B cell (primary cell): ENCODE data around the gene FAM107B. TPM values are rescaled to one million over a fixed set of nuclear protein-coding genes. Genes with fewer than 3 reads are reported as not detected.

Experiments
- ATAC-seq: fragments of 200-7000 bp; cut with Tn5 transposase; one replicate; pipeline ENCODE4 v1.10.0; 2021; ENCODE audit warnings: low read depth, mild to moderate bottlenecking, moderate number of reproducible peaks, moderate library complexity
- CTCF ChIA-PET: fragments of 350-600 bp; sonication (Branson Sonifier 250); formaldehyde crosslinking; loops from one replicate; lab custom pipeline; 2021; ENCODE audit warnings: antibody characterized with exemption, inconsistent platforms; lab: Charles Lee
- POLR2A ChIA-PET: fragments of 350-600 bp; sonication (Branson Sonifier 250); formaldehyde crosslinking; loops from one replicate; lab custom pipeline; 2021; ENCODE audit warnings: antibody characterized with exemption; lab: Charles Lee
- DNase-seq: peaks from one replicate; pipeline ENCODE4 v3.0.0; 2013
- H2AFZ ChIP-seq: 2 replicates; pipeline ENCODE4 v1.6.1; 2012; ENCODE audit warnings: mild to moderate bottlenecking, low read depth, low read length; ENCODE audit not compliant: insufficient read depth, poor library complexity, severe bottlenecking
- H3K27ac ChIP-seq, 2 donors: 1 replicate in 1 of 2; 2 replicates in 1 of 2; pipeline ENCODE4 v1.5.1; 2012 to 2013; ENCODE audit warnings: low read length in 2 of 2, mild to moderate bottlenecking in 2 of 2, moderate library complexity in 1 of 2
- H3K27me3 ChIP-seq, 4 experiments: fragments of 200-600 bp in 1 of 4; sonication (generic) in 1 of 4; replicated peaks in 1 of 4; 1 replicate in 2 of 4; 2 replicates in 2 of 4; pipeline versions ENCODE4 v1.6.1 to v1.7.0; 2013 to 2016; ENCODE audit warnings: low read length in 3 of 4, mild to moderate bottlenecking in 2 of 4, mixed read lengths in 1 of 4, moderate library complexity in 1 of 4; ENCODE audit not compliant: insufficient read depth in 4 of 4, control insufficient read depth in 3 of 4; ENCODE audit errors: control extremely low read depth in 1 of 4
- H3K36me3 ChIP-seq, 2 experiments: replicated peaks in 1 of 2; 1 replicate in 1 of 2; 2 replicates in 1 of 2; pipeline versions ENCODE4 v1.6.1 to v1.7.1; 2013; ENCODE audit warnings: low read length in 1 of 2; ENCODE audit not compliant: insufficient read depth in 2 of 2, control insufficient read depth in 1 of 2; ENCODE audit errors: control extremely low read depth in 1 of 2, extremely low read depth in 1 of 2
- H3K4me1 ChIP-seq, 2 donors: fragments of 200-600 bp in 1 of 2; sonication (generic) in 1 of 2; 1 replicate in 1 of 2; 2 replicates in 1 of 2; pipeline versions ENCODE4 v1.5.1 to v1.6.1; 2013 to 2017; ENCODE audit warnings: low read length in 2 of 2; ENCODE audit not compliant: control insufficient read depth in 2 of 2, insufficient read depth in 2 of 2
- H3K4me2 ChIP-seq: replicated peaks from 2 replicates; pipeline ENCODE3; 2012; ENCODE audit warnings: mild to moderate bottlenecking, low read depth, low read length; ENCODE audit not compliant: poor library complexity, severe bottlenecking
- H3K4me3 ChIP-seq, 5 experiments: fragments of 200-600 bp in 1 of 5; sonication (generic) in 1 of 5; 1 replicate in 3 of 5; 2 replicates in 2 of 5; pipeline versions ENCODE4 v1.5.1 to v1.7.0; 2011 to 2016; ENCODE audit warnings: low read length in 4 of 5, mild to moderate bottlenecking in 4 of 5, low read depth in 2 of 5, control low read depth in 1 of 5, moderate library complexity in 1 of 5; ENCODE audit not compliant: insufficient read depth in 1 of 5; ENCODE audit errors: control extremely low read depth in 1 of 5, extremely low read depth in 1 of 5
- H3K79me2 ChIP-seq: fragments of 200-600 bp; sonication (generic); one replicate; pipeline ENCODE4 v1.6.0; 2016; ENCODE audit warnings: low read length; ENCODE audit not compliant: control insufficient read depth, insufficient read depth
- H3K9ac ChIP-seq: fragments of 200-600 bp; sonication (generic); 2 replicates; pipeline ENCODE4 v1.6.1; 2017; ENCODE audit warnings: mild to moderate bottlenecking, low read length, moderate library complexity
- H3K9me3 ChIP-seq, 3 donors: one replicate each; pipeline versions ENCODE4 v1.6.1 to v1.7.1; 2013; ENCODE audit warnings: low read length in 2 of 3; ENCODE audit not compliant: control insufficient read depth in 2 of 3, insufficient read depth in 1 of 3; ENCODE audit errors: control extremely low read depth in 1 of 3
- H4K20me1 ChIP-seq: 2 replicates; pipeline ENCODE4 v1.6.0; 2012; ENCODE audit warnings: mild to moderate bottlenecking, low read length; ENCODE audit not compliant: insufficient read depth, control insufficient read depth, poor library complexity, severe bottlenecking
- H3K27ac Mint-ChIP-seq: one replicate; pipeline ENCODE4 v1.8.0; 2021; ENCODE audit warnings: mixed read lengths
- H3K27me3 Mint-ChIP-seq: one replicate; pipeline ENCODE4 v1.8.0; 2021; ENCODE audit warnings: mixed read lengths
- H3K4me1 Mint-ChIP-seq: one replicate; pipeline ENCODE4 v1.8.0; 2021; ENCODE audit warnings: mixed read lengths
- H3K4me3 Mint-ChIP-seq: one replicate; pipeline ENCODE4 v1.8.0; 2021; ENCODE audit warnings: mixed read lengths
- H3K9me3 Mint-ChIP-seq: one replicate; pipeline ENCODE4 v1.8.0; 2022; ENCODE audit warnings: mixed read lengths; ENCODE audit not compliant: insufficient read depth
- EZH2 ChIP-seq: IDR thresholded peaks from 2 replicates; pipeline ENCODE4 v1.6.1; 2012; ENCODE audit warnings: borderline replicate concordance, low read depth, mild to moderate bottlenecking, moderate library complexity, low read length; ENCODE audit not compliant: insufficient read depth, poor library complexity, severe bottlenecking
- WGBS: methylation state at CpG from one replicate; pipeline ENCODE4 v1.1.5; 2013; ENCODE audit warnings: missing lambda C conversion rate; ENCODE audit not compliant: insufficient coverage; 5-methylcytosine and 5-hydroxymethylcytosine counted together
- intact Hi-C: fragments of 100-400 bp; cut with micrococcal nuclease; formaldehyde crosslinking; loops from one replicate; pipeline ENCODE4 v1.10.0; 2022
- polyA plus RNA-seq: library from polyadenylated mRNA; depleted of rRNA; stranded (reverse); fragments of >200 nt; gene quantifications from 2 replicates; pipeline ENCODE4 v1.2.3, GENCODE V29; 2012
- total RNA-seq, 2 donors: library from RNA; stranded (reverse); fragments of 120-200 nt in 1 of 2; gene quantifications; 1 replicate in 1 of 2; 2 replicates in 1 of 2; pipeline versions ENCODE4 v1.2.3 to v1.2.4, GENCODE V29; 2013 to 2022
- TF ChIP-seq, protein P1 (sequence below): fragments of 200-600 bp; IDR thresholded peaks from one replicate; pipeline ENCODE4 v1.8.0; 2022; ENCODE audit warnings: antibody characterized with exemption, mild to moderate bottlenecking

The FAM107B gene
- total and polyA plus RNA-seq, 2 donors (not counting 1 experiment from before 2014, with no cell fraction given) = 31.9 to 318 TPM

DNA sequence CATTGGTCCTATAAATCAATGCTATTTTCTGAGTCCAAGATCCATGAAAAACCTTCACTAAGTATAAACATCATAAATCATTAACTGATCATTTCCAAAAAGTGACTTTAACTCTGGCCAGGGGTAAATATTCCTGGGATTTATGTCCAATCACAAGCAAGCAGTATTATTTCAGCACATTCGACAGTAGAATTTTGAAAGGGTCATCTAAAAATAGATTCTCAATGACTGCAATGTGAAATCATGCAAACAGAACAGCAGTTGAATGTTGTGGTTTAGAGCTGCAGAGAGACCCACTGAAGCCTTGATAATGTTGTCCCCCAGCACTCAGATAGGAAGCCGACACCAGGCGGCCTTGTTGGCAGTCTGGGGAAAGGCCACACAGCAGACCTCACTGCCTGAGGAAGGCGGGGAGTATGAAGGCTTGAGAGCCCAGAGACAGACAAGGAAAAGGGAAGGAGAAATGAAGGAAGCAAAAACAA is 38.1 kb downstream of the FAM107B start:
- H3K36me3 ChIP-seq = no peaks in the 10 kb centered on the region
- H3K27me3 Mint-ChIP-seq = no peaks in the 10 kb centered on the region
- H3K27ac Mint-ChIP-seq = peak overlapping the region; percentile 95
- DNase-seq (peak; percentile 76), ATAC-seq (peak; percentile 78)
- intact Hi-C loops = loop anchor here (1.0 to 2.0 kb wide), 3 partner anchors 13 to 88 kb away; no protein-coding TSS in a partner anchor
- H3K27me3 ChIP-seq = no peaks in the 10 kb centered on the region
- peak overlapping the region in 1 of 5 experiments; percentile 6 for H3K4me3 ChIP-seq
- WGBS = 0% methylated on average over 3 of the region's 4 CpGs
- H3K9me3 ChIP-seq = no peaks in the 10 kb centered on the region
- TF ChIP-seq, protein P1, sequence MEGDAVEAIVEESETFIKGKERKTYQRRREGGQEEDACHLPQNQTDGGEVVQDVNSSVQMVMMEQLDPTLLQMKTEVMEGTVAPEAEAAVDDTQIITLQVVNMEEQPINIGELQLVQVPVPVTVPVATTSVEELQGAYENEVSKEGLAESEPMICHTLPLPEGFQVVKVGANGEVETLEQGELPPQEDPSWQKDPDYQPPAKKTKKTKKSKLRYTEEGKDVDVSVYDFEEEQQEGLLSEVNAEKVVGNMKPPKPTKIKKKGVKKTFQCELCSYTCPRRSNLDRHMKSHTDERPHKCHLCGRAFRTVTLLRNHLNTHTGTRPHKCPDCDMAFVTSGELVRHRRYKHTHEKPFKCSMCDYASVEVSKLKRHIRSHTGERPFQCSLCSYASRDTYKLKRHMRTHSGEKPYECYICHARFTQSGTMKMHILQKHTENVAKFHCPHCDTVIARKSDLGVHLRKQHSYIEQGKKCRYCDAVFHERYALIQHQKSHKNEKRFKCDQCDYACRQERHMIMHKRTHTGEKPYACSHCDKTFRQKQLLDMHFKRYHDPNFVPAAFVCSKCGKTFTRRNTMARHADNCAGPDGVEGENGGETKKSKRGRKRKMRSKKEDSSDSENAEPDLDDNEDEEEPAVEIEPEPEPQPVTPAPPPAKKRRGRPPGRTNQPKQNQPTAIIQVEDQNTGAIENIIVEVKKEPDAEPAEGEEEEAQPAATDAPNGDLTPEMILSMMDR = no peak
- H3K4me1 Mint-ChIP-seq = peaks cover 68% of the 10 kb centered on the region
- no peaks in the 10 kb centered on the region for H4K20me1 ChIP-seq
- H3K79me2 ChIP-seq = peaks cover 8% of the 10 kb centered on the region
- H3K4me3 Mint-ChIP-seq = peak overlapping the region; percentile 73
- peak overlapping the region; percentile 30 for H2AFZ ChIP-seq
- peak overlapping the region; percentile 48 for H3K4me2 ChIP-seq
- H3K4me1 ChIP-seq = peaks cover 64 to 70% of the 10 kb centered on the region in 2 donors
- peak overlapping the region; percentile 2 for H3K9ac ChIP-seq
- H3K9me3 Mint-ChIP-seq = no peaks in the 10 kb centered on the region
- ChIA-PET POLR2A (interaction anchor here (0.6 to 1.1 kb wide), 4 partner anchors 14 to 215 kb away, joined by 3 to 5 read pairs (median 3); no protein-coding TSS in a partner anchor), CTCF (interaction anchor here (1.9 to 6.1 kb wide), 3 partner anchors 16 to 87 kb away, joined by 5 to 47 read pairs (median 16); no protein-coding TSS in a partner anchor)
- peak overlapping the region; percentile 84 for H3K27ac ChIP-seq

DNA sequence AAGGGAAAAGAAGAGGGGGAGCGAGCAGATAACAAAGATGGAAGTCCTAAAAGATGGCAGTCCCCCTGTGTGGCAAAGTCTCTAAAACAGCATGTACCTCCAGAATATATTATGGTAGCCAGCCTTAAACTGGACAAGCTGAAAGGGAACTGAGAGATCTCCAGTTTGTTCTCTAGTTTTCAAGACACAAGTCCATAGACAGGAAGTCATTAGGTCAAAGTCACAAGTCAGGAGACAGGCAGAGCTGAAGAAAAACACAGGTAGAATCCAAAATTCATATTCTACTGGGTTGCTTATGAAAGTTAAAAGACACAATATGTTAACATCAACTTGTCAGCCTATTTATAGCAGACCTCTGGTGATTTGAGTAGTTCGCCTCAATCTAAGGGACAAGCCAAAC is 38.7 kb downstream of the FAM107B start:
- no peaks in the 10 kb centered on the region for H3K9me3 Mint-ChIP-seq
- intact Hi-C loops = loop anchor here (1.0 to 2.0 kb wide), 3 partner anchors 13 to 88 kb away; no protein-coding TSS in a partner anchor

More for the DNA sequence above, 38.7 kb downstream of the FAM107B start:
- H3K9ac ChIP-seq = peak overlapping the region; percentile 2
- no peaks in the 10 kb centered on the region for H3K36me3 ChIP-seq
- H3K9me3 ChIP-seq = no peaks in the 10 kb centered on the region
- TF ChIP-seq EZH2 = no peak
- H3K27ac ChIP-seq = peak overlapping the region; percentile 84
- POLR2A ChIA-PET = interaction anchor here (0.8 kb wide), 1 partner anchor 15 kb away, joined by 3 read pairs; no protein-coding TSS in a partner anchor
- Mint-ChIP-seq H3K4me1 (peaks cover 64% of the 10 kb centered on the region), H3K4me3 (peak overlapping the region; percentile 73), H3K27ac (peak overlapping the region; percentile 95), H3K27me3 (no peaks in the 10 kb centered on the region)
- no peaks in the 10 kb centered on the region for H4K20me1 ChIP-seq
- H3K79me2 ChIP-seq = peaks cover 8% of the 10 kb centered on the region
- H3K27me3 ChIP-seq = no peaks in the 10 kb centered on the region
- H3K4me3 ChIP-seq = no peak overlapping the region
- CTCF ChIA-PET = interaction anchor here (1.9 to 6.1 kb wide), 3 partner anchors 16 to 87 kb away, joined by 5 to 47 read pairs (median 16); no protein-coding TSS in a partner anchor
- no peak overlapping the region for H2AFZ ChIP-seq
- DNase-seq = peak; percentile 33
- WGBS = 100% methylated on average over 1 of the region's 2 CpGs
- ATAC-seq = no peak
- peak overlapping the region; percentile 48 for H3K4me2 ChIP-seq
- H3K4me1 ChIP-seq = peaks cover 58 to 64% of the 10 kb centered on the region in 2 donors
